Coronary artery (tissue), 2 donors: ENCODE results near the gene SPINK1.
A peak's percentile ranks its signal among the peaks of the same experiment; 100 is the strongest.

Source experiments
- DNase-seq: peaks from one replicate; pipeline ENCODE4 v3.0.0-alpha.2; 2017; ENCODE audit warnings: low spot score
- H3K27ac ChIP-seq, 2 donors: fragments of 200-600 bp; sonication (generic); one replicate each; pipeline ENCODE4 v1.5.1; 2016 to 2019
- H3K4me3 ChIP-seq: fragments of 200-600 bp; sonication (generic); 2 replicates; pipeline ENCODE4 v1.5.1; 2016; ENCODE audit warnings: mild to moderate bottlenecking, moderate library complexity
- TF ChIP-seq, protein P1 (sequence below): fragments of 200-600 bp; sonication (generic); IDR thresholded peaks from one replicate; pipeline ENCODE4 v1.5.1; 2019; ENCODE audit warnings: antibody characterized with exemption

Gene SPINK1

DNA sequence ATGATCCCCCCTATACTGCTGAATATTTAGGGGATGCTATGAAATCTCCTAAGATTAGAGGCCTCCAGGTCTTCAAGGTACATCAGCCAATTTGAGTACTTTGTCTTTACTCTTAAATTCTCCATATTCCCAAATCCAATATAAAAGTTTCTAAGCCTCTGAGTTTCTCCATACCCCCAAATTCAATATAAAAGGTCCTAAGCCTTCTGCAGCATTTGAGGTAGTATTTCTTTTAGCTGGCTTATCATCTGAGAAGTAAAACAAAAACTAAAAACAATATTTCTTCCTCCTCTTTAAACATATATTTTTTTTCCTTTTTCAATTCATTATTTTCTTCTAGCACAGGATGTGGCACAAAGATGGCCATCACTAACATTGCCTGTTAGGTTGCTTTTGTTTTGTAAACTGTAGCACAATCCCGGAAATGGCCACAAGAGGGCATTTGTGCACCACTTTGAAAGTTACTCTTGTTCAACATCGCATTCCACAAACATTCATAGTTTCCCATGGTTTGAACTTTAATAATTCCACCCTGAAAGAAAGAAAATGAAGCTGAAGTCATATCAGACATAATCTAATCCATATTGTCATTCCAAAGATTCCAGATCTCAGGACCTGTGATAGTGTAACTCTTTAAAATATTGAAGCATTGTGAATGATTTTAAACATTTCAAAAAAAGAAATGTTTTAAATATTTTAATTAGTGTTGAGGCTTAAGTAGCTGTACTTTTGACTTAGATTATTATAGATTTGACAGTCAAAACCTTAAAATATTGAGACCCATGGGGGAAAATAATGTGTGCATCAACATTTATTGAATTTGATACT lies 26.0 kb upstream of the SPINK1 start:
- no peak for DNase-seq
- Histone ChIP-seq H3K27ac (no peak overlapping the region), H3K4me3 (no peak overlapping the region)
- TF ChIP-seq, protein P1, sequence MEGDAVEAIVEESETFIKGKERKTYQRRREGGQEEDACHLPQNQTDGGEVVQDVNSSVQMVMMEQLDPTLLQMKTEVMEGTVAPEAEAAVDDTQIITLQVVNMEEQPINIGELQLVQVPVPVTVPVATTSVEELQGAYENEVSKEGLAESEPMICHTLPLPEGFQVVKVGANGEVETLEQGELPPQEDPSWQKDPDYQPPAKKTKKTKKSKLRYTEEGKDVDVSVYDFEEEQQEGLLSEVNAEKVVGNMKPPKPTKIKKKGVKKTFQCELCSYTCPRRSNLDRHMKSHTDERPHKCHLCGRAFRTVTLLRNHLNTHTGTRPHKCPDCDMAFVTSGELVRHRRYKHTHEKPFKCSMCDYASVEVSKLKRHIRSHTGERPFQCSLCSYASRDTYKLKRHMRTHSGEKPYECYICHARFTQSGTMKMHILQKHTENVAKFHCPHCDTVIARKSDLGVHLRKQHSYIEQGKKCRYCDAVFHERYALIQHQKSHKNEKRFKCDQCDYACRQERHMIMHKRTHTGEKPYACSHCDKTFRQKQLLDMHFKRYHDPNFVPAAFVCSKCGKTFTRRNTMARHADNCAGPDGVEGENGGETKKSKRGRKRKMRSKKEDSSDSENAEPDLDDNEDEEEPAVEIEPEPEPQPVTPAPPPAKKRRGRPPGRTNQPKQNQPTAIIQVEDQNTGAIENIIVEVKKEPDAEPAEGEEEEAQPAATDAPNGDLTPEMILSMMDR = peak; percentile 56

DNA sequence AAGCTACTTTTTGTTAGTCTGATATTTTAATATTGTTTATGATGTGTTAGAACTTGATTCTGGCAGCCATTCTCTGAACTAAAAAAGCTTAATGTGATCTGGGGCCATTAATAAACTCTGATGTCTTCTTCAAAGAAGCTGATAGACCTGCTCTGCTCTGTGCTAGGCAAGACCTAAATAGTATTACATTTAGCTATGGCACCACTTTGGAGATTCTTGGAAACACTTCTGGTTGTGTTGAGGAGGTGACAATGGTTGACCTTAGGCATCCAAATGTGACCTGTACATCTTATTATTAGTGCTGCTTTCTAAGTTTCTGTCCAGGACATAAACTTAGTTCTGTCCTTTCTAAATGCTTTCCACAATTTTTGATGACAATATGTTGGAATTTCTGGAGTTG lies 25.3 kb upstream of the SPINK1 start:
- TF ChIP-seq, protein P1 = no peak
- DNase-seq = no peak
- Histone ChIP-seq H3K27ac (no peak overlapping the region), H3K4me3 (no peak overlapping the region)

DNA sequence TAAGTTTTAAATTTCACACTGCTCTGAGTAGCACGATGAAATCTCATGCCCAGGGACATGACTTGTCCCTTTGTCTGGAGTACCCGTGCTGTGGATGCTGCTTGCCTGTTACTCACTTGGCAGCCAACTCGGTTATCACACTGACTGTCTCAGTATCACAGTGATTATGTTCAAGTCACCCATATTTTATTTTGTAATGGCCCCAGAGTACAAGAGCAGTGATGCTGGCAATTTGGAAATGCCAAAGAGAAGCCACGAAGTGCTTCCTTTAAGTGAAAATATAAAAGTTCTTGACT lies 24.3 kb upstream of the SPINK1 start:
- no peak for DNase-seq
- TF ChIP-seq, protein P1 = no peak
- Histone ChIP-seq H3K27ac (no peak overlapping the region), H3K4me3 (no peak overlapping the region)

DNA sequence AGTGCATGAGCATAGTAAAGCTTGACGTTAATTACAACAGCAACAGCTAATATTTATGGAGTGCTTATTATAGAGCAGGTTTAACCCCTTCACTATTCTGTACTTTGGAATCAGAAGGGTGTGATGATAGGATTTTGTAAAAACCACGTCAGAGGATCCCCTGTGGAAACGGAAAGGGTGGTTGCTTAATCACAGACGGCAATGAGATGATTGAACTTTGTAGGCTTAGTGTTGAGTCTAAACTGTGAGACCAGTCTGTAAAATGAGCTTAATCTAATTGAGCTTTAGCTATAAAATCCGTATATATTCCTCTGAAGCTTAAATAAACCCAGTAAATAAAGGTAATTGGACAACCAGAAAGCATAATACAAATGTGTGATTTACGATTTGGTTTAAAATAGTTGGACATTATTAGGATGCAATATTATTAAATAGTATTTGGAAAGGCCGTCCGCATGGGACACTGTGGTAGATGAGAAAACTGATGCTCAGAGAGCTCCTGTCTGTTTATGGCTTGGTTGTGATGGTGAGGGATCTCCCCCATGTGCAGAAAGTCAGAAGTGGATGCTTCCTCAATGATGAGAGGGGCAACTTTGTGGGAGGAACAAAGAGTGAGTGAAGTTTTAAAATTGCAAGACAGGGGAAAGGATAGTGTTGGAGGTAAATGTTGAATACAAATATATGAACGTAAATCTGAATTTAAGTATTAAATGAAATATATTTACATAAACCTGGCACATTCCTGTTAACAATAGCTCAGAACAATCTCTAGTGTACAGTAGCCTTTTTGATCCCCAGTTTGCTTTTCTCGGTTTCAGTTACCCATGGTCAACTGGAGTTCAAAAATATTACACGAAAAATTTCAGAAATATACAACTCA lies 23.7 kb upstream of the SPINK1 start:
- no peak overlapping the region for H3K4me3 ChIP-seq
- no peak for DNase-seq
- TF ChIP-seq, protein P1 = no peak
- H3K27ac ChIP-seq = no peak overlapping the region

DNA sequence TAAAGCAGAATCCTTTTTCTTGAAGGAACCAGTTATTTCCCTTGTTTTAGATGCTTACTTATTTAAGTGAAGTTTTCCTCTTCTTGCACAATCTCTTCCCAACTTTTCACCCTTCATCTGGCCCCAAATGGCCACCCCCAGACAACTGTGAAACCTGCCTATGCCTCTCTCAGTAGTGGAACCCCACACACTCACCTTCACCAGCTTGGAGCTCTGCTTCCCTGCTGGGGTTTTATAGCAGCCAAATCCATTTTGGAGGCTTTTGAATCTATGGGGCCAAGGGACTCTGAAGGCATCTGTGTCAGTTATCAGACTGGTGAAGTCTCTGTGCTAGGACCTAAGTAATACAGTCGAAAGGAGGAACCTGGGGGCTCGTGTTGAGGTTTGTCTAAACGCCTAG lies 22.9 kb upstream of the SPINK1 start:
- Histone ChIP-seq H3K4me3 (no peak overlapping the region), H3K27ac (no peak overlapping the region)
- TF ChIP-seq, protein P1 = no peak
- DNase-seq = no peak

DNA sequence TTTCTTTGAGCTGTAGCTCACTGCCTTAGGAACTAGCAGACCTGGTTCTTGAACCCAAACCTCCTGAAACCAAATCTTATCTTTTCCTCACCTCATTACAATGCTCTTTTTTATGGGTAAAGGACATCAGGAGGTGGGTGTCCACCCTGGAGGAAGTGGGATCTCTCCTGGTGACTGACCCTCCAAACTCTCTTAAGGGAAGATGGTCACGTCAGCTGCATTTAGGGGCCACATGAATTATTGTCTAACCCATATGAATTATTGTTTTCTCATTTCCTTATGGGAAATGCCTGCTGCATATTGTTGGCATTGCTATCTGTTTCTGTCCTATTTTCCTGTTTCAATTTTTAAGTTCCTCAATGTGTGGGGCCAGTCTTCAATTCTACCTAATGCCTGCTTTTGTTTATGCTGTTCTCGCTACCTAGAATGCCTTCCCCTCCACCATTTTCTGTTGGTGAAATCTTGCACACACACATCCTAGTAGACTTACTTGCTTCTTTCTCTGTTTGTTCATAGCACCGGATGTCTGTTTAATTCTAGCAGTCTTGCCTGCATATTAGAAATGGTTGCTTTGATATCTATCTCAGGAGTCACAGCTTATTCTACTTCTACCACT lies 22.0 kb upstream of the SPINK1 start:
- DNase-seq = no peak
- TF ChIP-seq, protein P1 = no peak
- H3K27ac ChIP-seq = no peak overlapping the region
- H3K4me3 ChIP-seq = no peak overlapping the region
